ENCODE measurements around the gene MRPL48.

Gene MRPL48

GRCh38 chr11:73894725-73895335 lies 107.2 kb downstream of the MRPL48 start:
- no peak for DNase-seq

GRCh38 chr11:73902303-73902702 lies 114.6 kb downstream of the MRPL48 start:
- DNase-seq: no peak

- DNase-seq: no peak
These were observed 119.5 kb downstream of the MRPL48 start for GRCh38 chr11:73907191-73907590.

- DNase-seq: no peak
These were observed 124.4 kb downstream of the MRPL48 start for GRCh38 chr11:73912026-73912425.

GRCh38 chr11:73913472-73913871 lies 125.8 kb downstream of the MRPL48 start:
- no peak for DNase-seq

- no peak for DNase-seq
These were observed 126.6 kb downstream of the MRPL48 start for GRCh38 chr11:73914284-73914683.

Measured in stimulated activated CD4-positive, alpha-beta T cell treated with anti-CD3 and anti-CD28 coated beads, Interleukin-2, amount 100 ng/mL, for 24 hours (primary cell).